Kidney epithelial cell (primary cell): ENCODE results near the gene LAMC3. TPM values are rescaled to one million over a fixed set of nuclear protein-coding genes. Genes with fewer than 3 reads are reported as not detected.

ENCODE experiments used
- DNase-seq: peaks from one replicate; pipeline ENCODE4 v3.0.0-alpha.2; 2010; ENCODE audit warnings: low read depth
- H3K27me3 ChIP-seq: 2 replicates; pipeline ENCODE4 v1.6.0; 2011; ENCODE audit warnings: low read length; ENCODE audit not compliant: control insufficient read depth, insufficient read depth
- H3K36me3 ChIP-seq: 2 replicates; pipeline ENCODE4 v1.5.1; 2011; ENCODE audit warnings: low read length; ENCODE audit not compliant: control insufficient read depth, insufficient read depth
- H3K4me3 ChIP-seq: 2 replicates; pipeline ENCODE4 v1.5.1; 2011; ENCODE audit warnings: low read depth, mild to moderate bottlenecking, control low read depth, low read length
- total RNA-seq: library from RNA; depleted of rRNA; stranded (reverse); fragments of >200 nt; gene quantifications from 2 replicates; pipeline ENCODE4 v1.2.3, GENCODE V29; 2015
- TF ChIP-seq, protein P1 (sequence below): IDR thresholded peaks from 2 replicates; pipeline ENCODE4 v1.5.1; 2011; ENCODE audit warnings: mild to moderate bottlenecking, moderate library complexity, low read length, control low read depth, inconsistent platforms; ENCODE audit not compliant: insufficient read depth, poor library complexity, severe bottlenecking

LAMC3 gene
- total RNA-seq, 1 donor from 2014 or later, result 7.5 TPM

DNA sequence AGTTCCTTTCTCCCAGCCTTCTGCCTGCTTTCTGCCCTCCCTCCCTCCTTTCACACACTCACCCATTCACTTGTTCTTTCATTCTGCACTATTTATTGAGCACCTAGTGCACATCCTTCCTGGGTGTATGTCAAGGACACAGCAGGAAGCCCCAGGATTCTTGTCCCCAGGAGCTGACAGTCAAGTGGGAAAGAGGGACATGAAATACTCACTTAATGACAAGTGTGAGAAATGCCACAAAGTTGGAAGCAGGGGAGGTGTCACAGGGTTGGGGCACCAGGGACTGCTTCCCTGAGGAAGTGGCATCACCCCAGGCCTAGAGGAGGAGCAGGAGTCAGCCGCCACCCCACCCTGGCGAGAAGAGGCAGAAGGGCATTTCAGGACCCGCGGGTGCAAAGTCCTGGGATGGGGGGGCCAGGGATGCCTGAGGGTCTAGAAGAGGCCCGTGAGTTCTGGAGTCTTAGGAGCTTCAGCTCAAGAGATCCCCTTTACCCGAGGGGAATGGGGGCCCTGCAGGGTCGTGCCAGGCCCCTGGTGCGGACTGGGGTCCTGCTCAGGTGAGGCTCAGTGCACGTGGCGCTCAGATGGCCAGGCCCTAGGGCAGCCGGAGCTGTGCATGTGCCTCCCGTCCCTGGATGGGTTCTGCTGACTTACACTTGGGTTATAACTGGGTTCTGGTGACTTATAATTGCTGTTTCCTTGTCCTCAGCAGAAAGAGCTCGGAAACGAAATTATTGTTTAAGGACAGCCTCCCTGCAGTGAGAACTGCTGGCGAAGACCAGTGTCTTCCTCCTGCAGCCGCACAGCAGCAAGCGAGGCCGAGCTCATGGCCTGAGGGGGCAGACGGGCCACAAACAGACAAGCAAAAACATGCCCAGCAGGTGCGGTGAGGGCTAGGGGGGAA, 16.9 kb upstream of the LAMC3 start:
- no peak overlapping the region for H3K4me3 ChIP-seq
- no peaks in the 10 kb centered on the region for H3K36me3 ChIP-seq
- H3K27me3 ChIP-seq, result peaks cover 26% of the 10 kb centered on the region
- DNase-seq, result no peak
- TF ChIP-seq, protein P1, sequence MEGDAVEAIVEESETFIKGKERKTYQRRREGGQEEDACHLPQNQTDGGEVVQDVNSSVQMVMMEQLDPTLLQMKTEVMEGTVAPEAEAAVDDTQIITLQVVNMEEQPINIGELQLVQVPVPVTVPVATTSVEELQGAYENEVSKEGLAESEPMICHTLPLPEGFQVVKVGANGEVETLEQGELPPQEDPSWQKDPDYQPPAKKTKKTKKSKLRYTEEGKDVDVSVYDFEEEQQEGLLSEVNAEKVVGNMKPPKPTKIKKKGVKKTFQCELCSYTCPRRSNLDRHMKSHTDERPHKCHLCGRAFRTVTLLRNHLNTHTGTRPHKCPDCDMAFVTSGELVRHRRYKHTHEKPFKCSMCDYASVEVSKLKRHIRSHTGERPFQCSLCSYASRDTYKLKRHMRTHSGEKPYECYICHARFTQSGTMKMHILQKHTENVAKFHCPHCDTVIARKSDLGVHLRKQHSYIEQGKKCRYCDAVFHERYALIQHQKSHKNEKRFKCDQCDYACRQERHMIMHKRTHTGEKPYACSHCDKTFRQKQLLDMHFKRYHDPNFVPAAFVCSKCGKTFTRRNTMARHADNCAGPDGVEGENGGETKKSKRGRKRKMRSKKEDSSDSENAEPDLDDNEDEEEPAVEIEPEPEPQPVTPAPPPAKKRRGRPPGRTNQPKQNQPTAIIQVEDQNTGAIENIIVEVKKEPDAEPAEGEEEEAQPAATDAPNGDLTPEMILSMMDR, result no peak

DNA sequence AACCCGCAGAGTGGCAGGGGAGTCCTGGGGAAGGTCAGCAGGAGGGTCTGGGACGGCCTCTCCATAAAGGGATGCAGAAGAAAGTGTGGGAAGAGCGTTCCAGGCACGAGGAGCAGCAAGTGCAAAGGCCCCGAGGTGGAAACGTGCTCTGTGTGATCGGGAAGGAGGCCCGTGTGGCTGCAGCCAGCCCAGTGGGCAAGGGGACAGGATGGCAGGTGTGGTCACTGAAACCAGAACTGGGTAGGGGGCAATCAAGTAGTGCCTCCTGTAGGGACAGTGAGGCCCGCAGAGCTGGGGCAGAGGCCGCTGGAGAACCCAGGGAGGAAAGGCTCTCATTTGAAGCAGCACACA, 16.3 kb upstream of the LAMC3 start:
- no peak for DNase-seq
- TF ChIP-seq, protein P1, result no peak
- no peaks in the 10 kb centered on the region for H3K36me3 ChIP-seq
- H3K27me3 ChIP-seq, result peaks cover 22% of the 10 kb centered on the region
- H3K4me3 ChIP-seq, result no peak overlapping the region

DNA sequence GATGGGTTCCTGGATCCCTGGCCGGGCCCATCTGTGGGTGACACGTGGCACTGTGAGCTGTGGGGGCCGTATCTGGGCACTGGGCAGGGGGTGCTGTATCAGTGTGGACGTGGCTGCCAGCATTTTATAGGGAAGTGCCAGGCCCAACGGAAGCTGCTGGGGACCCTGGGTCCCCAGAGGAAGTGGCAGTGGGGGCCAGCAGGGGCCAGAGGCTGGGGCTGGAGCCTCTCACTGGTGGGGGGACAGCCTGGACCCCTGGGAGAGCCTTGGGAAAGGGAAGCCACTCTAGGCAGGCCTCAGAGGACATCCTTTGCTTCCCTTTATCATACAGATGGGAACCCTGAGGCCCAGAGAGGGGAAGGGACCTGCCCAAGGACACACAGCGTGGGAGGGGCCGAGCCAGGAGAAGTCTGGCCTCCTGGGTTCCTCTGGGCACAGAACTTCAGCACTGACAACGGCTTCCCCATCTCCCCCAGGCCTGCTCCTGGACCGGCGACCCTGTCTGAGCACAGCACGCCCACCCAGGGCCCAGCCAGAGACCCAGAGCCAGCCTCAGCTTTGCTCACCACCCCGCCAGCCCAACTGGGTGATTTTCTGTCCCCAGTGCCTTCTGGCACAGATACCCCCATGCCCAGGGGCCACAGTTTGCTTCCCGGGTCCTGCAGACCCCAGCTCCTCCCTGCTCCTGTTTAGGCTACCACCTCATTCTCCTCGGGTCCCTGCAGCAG, 15.5 kb upstream of the LAMC3 start:
- H3K36me3 ChIP-seq, result no peaks in the 10 kb centered on the region
- DNase-seq, result no peak
- H3K4me3 ChIP-seq, result no peak overlapping the region
- H3K27me3 ChIP-seq, result peaks cover 25% of the 10 kb centered on the region
- TF ChIP-seq, protein P1, result no peak

DNA sequence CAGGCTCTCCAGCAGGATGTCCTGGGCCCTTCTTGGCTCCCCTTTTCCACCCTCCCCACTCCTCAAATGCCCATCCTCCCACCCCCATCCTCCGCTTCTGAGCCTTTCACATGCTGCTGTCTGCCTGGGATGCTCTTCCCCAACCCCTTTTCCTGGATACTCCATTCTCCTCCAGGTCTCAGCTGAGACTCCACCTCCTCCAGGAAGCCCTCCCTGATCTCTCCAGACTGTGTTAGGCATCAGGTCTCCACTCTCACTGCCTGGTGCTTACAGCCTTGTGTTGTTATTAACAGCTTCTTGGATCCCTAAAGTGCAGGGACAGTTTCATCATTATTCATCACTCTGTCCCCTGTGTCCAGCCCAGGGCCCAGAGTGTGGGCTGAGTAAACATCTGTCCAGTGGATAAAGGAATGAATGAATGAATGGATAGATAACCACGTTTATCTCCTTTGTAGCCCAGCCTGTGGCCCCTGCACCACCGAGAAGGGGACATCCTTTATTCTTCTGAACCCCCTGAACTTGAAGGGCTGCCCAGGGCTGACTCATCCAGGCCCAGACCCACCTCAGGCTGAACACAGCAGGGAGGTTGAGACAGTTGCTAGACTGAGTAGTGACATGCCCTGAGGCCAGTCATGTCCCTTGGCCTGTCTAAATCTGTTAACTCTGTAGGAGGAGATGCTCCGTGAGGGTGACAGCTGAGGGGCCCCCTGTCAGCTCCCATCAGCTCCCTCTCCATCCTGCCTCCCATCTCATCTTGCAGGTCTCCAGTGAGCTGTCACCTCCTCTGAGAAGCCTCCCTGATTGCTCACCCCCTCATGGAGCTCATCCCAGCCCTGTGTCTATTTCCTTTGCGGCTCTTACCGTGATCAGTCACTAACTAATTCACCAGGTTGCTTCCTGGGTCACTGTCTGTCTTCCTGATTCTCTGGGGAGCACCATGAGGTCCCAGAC, 14.6 kb upstream of the LAMC3 start:
- no peak for DNase-seq
- Histone ChIP-seq H3K36me3 (no peaks in the 10 kb centered on the region), H3K27me3 (peaks cover 32% of the 10 kb centered on the region), H3K4me3 (no peak overlapping the region)
- TF ChIP-seq, protein P1, result no peak

DNA sequence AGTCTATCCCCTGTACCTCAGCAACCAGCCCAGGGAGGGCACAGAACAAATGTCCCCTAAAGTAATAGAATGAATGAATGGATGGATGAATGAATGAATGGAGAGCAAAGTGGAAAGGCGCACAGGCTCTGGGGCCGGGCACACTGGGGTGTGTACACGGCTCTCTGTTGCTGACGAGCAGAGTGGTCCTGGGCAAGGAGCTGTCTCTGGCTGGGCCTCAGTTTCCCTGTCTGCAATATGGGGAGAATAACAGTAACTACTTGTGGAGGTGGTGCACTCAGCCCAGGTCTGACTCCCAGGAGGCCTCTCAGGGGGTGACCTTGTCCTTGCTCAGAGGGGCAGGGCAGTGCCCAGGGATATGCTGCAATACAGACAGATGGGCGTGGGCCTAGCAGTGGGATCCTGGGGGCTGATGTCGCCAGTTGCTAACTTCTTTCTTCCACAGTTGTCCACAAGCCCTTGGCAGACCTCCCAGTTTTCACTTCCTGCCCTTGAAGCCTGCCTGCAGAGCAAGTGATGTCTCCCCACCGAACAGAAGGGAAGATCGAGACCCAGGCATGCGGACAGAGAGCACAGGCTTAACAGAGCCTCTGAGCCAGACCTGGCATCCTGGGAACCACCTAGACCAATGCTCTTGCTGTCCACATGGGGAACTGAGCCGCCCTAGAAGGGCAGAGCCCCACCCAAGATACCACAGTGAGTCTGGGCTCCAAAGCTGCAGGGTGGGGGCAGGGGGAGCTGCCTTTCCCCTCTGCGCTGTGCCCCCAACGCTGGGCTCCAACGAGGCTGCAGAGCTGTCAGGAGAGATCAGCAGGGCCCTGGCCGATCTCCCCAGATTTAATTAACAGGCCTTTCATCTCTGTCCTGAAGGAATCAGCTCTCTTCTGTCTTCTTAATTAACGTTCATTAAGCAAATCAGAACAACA, 13.6 kb upstream of the LAMC3 start:
- TF ChIP-seq, protein P1, result no peak
- DNase-seq, result no peak
- Histone ChIP-seq H3K4me3 (no peak overlapping the region), H3K27me3 (peaks cover 33% of the 10 kb centered on the region), H3K36me3 (no peaks in the 10 kb centered on the region)
